Measurements from ENCODE around the gene FGD3. TPM values are rescaled to one million over a fixed set of nuclear protein-coding genes. Genes with fewer than 3 reads are reported as not detected.

FGD3 gene
- total and polyA plus RNA-seq, 2 donors, result 5.8 to 7.4 TPM

GRCh38 chr9:92948038-92948534 lies 763 bp downstream of the FGD3 start:
- H3K4me3 ChIP-seq (ENCODE audit: low read depth, low read length), result peak overlapping the region; percentile 34
- DNase-seq (ENCODE audit: extremely low spot score), result no peak
- H3K4me1 ChIP-seq (ENCODE audit: insufficient read depth), result peaks cover 2% of the 10 kb centered on the region
- no peak overlapping the region for H3K27ac ChIP-seq (ENCODE audit: low read depth)
- WGBS, result 80% methylated on average over 12 of the region's 12 CpGs
- H3K36me3 ChIP-seq (ENCODE audit: insufficient read depth), result no peaks in the 10 kb centered on the region

GRCh38 chr9:92948632-92949031 lies 1.3 kb downstream of the FGD3 start:
- no peaks in the 10 kb centered on the region for H3K36me3 ChIP-seq (ENCODE audit: insufficient read depth)
- no peak overlapping the region for H3K27ac ChIP-seq (ENCODE audit: low read depth)
- no peak for DNase-seq (ENCODE audit: extremely low spot score)
- WGBS, result 95% methylated on average over 2 of the region's 2 CpGs
- no peak overlapping the region for H3K4me3 ChIP-seq (ENCODE audit: low read depth, low read length)
- peaks cover 2% of the 10 kb centered on the region for H3K4me1 ChIP-seq (ENCODE audit: insufficient read depth)

- WGBS, result 90% methylated on average over 11 of the region's 11 CpGs
- Histone ChIP-seq H3K4me3 (ENCODE audit: low read depth, low read length) (no peak overlapping the region), H3K36me3 (ENCODE audit: insufficient read depth) (no peaks in the 10 kb centered on the region), H3K4me1 (ENCODE audit: insufficient read depth) (peaks cover 2% of the 10 kb centered on the region), H3K27ac (ENCODE audit: low read depth) (no peak overlapping the region)
- DNase-seq (ENCODE audit: extremely low spot score), result no peak
Observed at GRCh38 chr9:92949266-92949982, 2.1 kb downstream of the FGD3 start.

- peaks cover 2% of the 10 kb centered on the region for H3K4me1 ChIP-seq (ENCODE audit: insufficient read depth)
- no peak for DNase-seq (ENCODE audit: extremely low spot score)
- no peak overlapping the region for H3K4me3 ChIP-seq (ENCODE audit: low read depth, low read length)
- no peaks in the 10 kb centered on the region for H3K36me3 ChIP-seq (ENCODE audit: insufficient read depth)
- 79% methylated on average over 11 of the region's 11 CpGs for WGBS
- H3K27ac ChIP-seq (ENCODE audit: low read depth), result no peak overlapping the region
Observed at GRCh38 chr9:92950359-92950955, 3.1 kb downstream of the FGD3 start.

GRCh38 chr9:92952906-92953610 lies 5.7 kb downstream of the FGD3 start:
- Histone ChIP-seq H3K36me3 (ENCODE audit: insufficient read depth) (no peaks in the 10 kb centered on the region), H3K4me1 (ENCODE audit: insufficient read depth) (no peaks in the 10 kb centered on the region), H3K4me3 (ENCODE audit: low read depth, low read length) (no peak overlapping the region), H3K27ac (ENCODE audit: low read depth) (no peak overlapping the region)
- no peak for DNase-seq (ENCODE audit: extremely low spot score)
- WGBS, result 66% methylated on average over 9 of the region's 9 CpGs

- H3K27ac ChIP-seq (ENCODE audit: low read depth), result peak overlapping the region; percentile 38
- H3K4me3 ChIP-seq (ENCODE audit: low read depth, low read length), result no peak overlapping the region
- H3K4me1 ChIP-seq (ENCODE audit: insufficient read depth), result no peaks in the 10 kb centered on the region
- 66% methylated on average over 10 of the region's 10 CpGs for WGBS
- DNase-seq (ENCODE audit: extremely low spot score), result no peak
- H3K36me3 ChIP-seq (ENCODE audit: insufficient read depth), result no peaks in the 10 kb centered on the region
Observed at GRCh38 chr9:92954049-92954861, 6.9 kb downstream of the FGD3 start.

- H3K36me3 ChIP-seq (ENCODE audit: insufficient read depth), result no peaks in the 10 kb centered on the region
- no peak overlapping the region for H3K4me3 ChIP-seq (ENCODE audit: low read depth, low read length)
- WGBS, result 89% methylated on average over 9 of the region's 9 CpGs
- H3K4me1 ChIP-seq (ENCODE audit: insufficient read depth), result no peaks in the 10 kb centered on the region
- DNase-seq (ENCODE audit: extremely low spot score), result no peak
- no peak overlapping the region for H3K27ac ChIP-seq (ENCODE audit: low read depth)
Observed at GRCh38 chr9:92954886-92955285, 7.6 kb downstream of the FGD3 start.

GRCh38 chr9:92960561-92961290 lies 13.4 kb downstream of the FGD3 start:
- WGBS, result 88% methylated on average over 3 of the region's 3 CpGs
- Histone ChIP-seq H3K36me3 (ENCODE audit: insufficient read depth) (no peaks in the 10 kb centered on the region), H3K27ac (ENCODE audit: low read depth) (no peak overlapping the region), H3K4me3 (ENCODE audit: low read depth, low read length) (no peak overlapping the region), H3K4me1 (ENCODE audit: insufficient read depth) (no peaks in the 10 kb centered on the region)
- no peak for DNase-seq (ENCODE audit: extremely low spot score)

GRCh38 chr9:92961627-92962302 lies 14.4 kb downstream of the FGD3 start:
- 78% methylated on average over 3 of the region's 3 CpGs for WGBS
- Histone ChIP-seq H3K27ac (ENCODE audit: low read depth) (no peak overlapping the region), H3K4me1 (ENCODE audit: insufficient read depth) (no peaks in the 10 kb centered on the region), H3K36me3 (ENCODE audit: insufficient read depth) (no peaks in the 10 kb centered on the region), H3K4me3 (ENCODE audit: low read depth, low read length) (no peak overlapping the region)
- DNase-seq (ENCODE audit: extremely low spot score), result no peak

GRCh38 chr9:92962303-92962649 lies 15.0 kb downstream of the FGD3 start:
- Histone ChIP-seq H3K4me3 (ENCODE audit: low read depth, low read length) (no peak overlapping the region), H3K36me3 (ENCODE audit: insufficient read depth) (no peaks in the 10 kb centered on the region), H3K4me1 (ENCODE audit: insufficient read depth) (no peaks in the 10 kb centered on the region), H3K27ac (ENCODE audit: low read depth) (no peak overlapping the region)
- no peak for DNase-seq (ENCODE audit: extremely low spot score)
- 94% methylated on average over 2 of the region's 2 CpGs for WGBS

GRCh38 chr9:92962846-92963245 lies 15.5 kb downstream of the FGD3 start:
- 92% methylated on average over 7 of the region's 7 CpGs for WGBS

GRCh38 chr9:92963831-92964606 lies 16.7 kb downstream of the FGD3 start:
- Histone ChIP-seq H3K36me3 (ENCODE audit: insufficient read depth) (no peaks in the 10 kb centered on the region), H3K4me1 (ENCODE audit: insufficient read depth) (no peaks in the 10 kb centered on the region), H3K4me3 (ENCODE audit: low read depth, low read length) (peak overlapping the region; percentile 32), H3K27ac (ENCODE audit: low read depth) (peak overlapping the region; percentile 28)
- DNase-seq (ENCODE audit: extremely low spot score), result no peak
- 71% methylated on average over 16 of the region's 16 CpGs for WGBS

More at GRCh38 chr9:92962846-92963245, 15.5 kb downstream of the FGD3 start:
- Histone ChIP-seq H3K4me3 (ENCODE audit: low read depth, low read length) (no peak overlapping the region), H3K27ac (ENCODE audit: low read depth) (no peak overlapping the region), H3K4me1 (ENCODE audit: insufficient read depth) (no peaks in the 10 kb centered on the region), H3K36me3 (ENCODE audit: insufficient read depth) (no peaks in the 10 kb centered on the region)
- no peak for DNase-seq (ENCODE audit: extremely low spot score)
